Measurements from ENCODE around the gene FXYD4. TPM values are rescaled to one million over a fixed set of nuclear protein-coding genes. Genes with fewer than 3 reads are reported as not detected.

FXYD4 gene
- total RNA-seq, 2 experiments from 2014 or later, result not detected

GRCh38 chr10:43376828-43377423 lies 5.5 kb downstream of the FXYD4 start:
- POLR2A ChIA-PET, result no interaction called here
- CTCF ChIA-PET (ENCODE audit: unreplicated experiment), result no interaction called here
- Histone ChIP-seq H3K4me2 (ENCODE audit: low read length) (no peak overlapping the region), H3K27ac (ENCODE audit: low read depth, low read length, poor library complexity, severe bottlenecking) (no peak overlapping the region), H3K4me1 (ENCODE audit: insufficient read depth, low read length, poor library complexity, severe bottlenecking) (no peaks in the 10 kb centered on the region), H3K9me2 (ENCODE audit: insufficient read depth, low read length) (no peaks in the 10 kb centered on the region), H3K79me2 (ENCODE audit: insufficient read depth, low read depth, low read length) (no peaks in the 10 kb centered on the region), H3K9me3 (ENCODE audit: low read length) (no peaks in the 10 kb centered on the region), H3K4me3 (ENCODE audit: low read depth, low read length, poor library complexity, severe bottlenecking) (no peak overlapping the region), H4K20me1 (ENCODE audit: insufficient read depth, low read length) (no peaks in the 10 kb centered on the region), H3K36me3 (ENCODE audit: insufficient read depth, low read length) (no peaks in the 10 kb centered on the region), H2AFZ (ENCODE audit: low read length) (no peak overlapping the region)
- BruUV-seq (replicated peaks), result no TSS peak
- DNase-seq (ENCODE audit: low spot score), result peak; percentile 36
- intact Hi-C loops (cut with micrococcal nuclease; ENCODE audit: unreplicated experiment), result no loop called here
- TF ChIP-seq EZH2phosphoT487 (IDR thresholded peaks at IDR 0.05; ENCODE audit: borderline replicate concordance, low read depth, low read length) (no peak), CTCF (conservative IDR thresholded peaks at IDR 0.05; ENCODE audit: low read length) (peak; percentile 35; the same call in 1 of the 2 replicates)

DNA sequence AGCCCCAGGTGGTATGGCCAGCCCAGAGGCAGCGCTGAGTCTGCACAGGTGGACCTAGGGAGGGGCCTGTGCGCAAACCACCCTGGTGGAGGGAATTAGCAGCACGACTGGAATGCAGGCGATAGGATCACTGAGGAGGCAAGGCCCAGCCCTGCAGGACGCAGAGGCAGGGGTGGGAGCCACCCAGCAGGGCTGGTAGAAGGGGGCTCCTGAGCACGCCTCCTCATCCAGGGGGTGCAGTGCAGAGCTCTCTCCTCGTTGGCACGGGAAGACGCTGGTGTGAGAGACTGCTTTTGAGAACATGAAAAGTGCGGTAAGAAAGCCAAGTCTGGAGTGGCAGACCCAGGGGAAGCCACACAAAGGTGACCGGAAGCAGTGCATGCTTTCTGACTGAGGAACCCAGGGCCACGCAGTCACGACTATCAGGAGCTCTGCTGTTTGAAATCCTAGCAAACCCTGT lies 6.0 kb downstream of the FXYD4 start:
- ChIA-PET CTCF (ENCODE audit: unreplicated experiment) (no interaction called here), POLR2A (no interaction called here)
- no peak overlapping the region for H2AFZ ChIP-seq (ENCODE audit: low read length)
- intact Hi-C loops (cut with micrococcal nuclease; ENCODE audit: unreplicated experiment), result no loop called here
- H4K20me1 ChIP-seq (ENCODE audit: insufficient read depth, low read length), result no peaks in the 10 kb centered on the region
- no peaks in the 10 kb centered on the region for H3K4me1 ChIP-seq (ENCODE audit: insufficient read depth, low read length, poor library complexity, severe bottlenecking)
- H3K4me3 ChIP-seq (ENCODE audit: low read depth, low read length, poor library complexity, severe bottlenecking), result no peak overlapping the region
- TF ChIP-seq CTCF (conservative IDR thresholded peaks at IDR 0.05; ENCODE audit: low read length), result no peak
- no peak for TF ChIP-seq EZH2phosphoT487 (IDR thresholded peaks at IDR 0.05; ENCODE audit: borderline replicate concordance, low read depth, low read length)
- H3K36me3 ChIP-seq (ENCODE audit: insufficient read depth, low read length), result no peaks in the 10 kb centered on the region
- H3K27ac ChIP-seq (ENCODE audit: low read depth, low read length, poor library complexity, severe bottlenecking), result no peak overlapping the region
- no peak for DNase-seq (ENCODE audit: low spot score)
- no TSS peak for BruUV-seq (replicated peaks)
- no peaks in the 10 kb centered on the region for H3K9me2 ChIP-seq (ENCODE audit: insufficient read depth, low read length)
- no peak overlapping the region for H3K4me2 ChIP-seq (ENCODE audit: low read length)
- no peaks in the 10 kb centered on the region for H3K79me2 ChIP-seq (ENCODE audit: insufficient read depth, low read depth, low read length)
- no peaks in the 10 kb centered on the region for H3K9me3 ChIP-seq (ENCODE audit: low read length)

DNA sequence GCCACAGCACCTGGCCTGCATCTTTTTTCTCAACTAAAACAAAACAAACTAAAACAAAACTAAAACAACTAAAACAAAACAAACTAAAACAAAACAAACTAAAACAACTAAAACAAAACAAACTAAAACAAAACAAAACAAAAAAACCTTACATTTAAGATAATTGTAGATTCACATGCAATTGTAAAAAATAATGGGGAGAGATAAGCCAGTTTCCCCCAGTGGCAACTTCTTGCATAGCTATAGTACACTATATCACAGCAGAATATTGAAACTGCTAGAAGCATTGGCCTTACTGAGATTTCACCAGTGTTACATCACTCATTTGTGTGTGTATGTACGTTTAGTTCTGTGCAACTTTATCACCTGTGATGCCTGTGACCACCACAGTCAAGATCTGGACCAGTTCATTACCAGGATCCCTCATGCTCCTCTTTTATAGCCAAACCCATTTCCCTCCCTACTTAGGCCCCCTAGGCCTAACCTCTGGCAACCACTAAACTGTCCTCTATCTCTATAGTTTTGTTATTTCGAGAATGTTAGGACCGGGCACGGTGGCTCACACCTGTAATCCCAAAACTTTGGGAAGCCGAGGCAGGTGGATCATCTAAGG lies 9.3 kb downstream of the FXYD4 start:
- Histone ChIP-seq H3K4me1 (ENCODE audit: insufficient read depth, low read length, poor library complexity, severe bottlenecking) (no peaks in the 10 kb centered on the region), H3K36me3 (ENCODE audit: insufficient read depth, low read length) (peaks cover 16% of the 10 kb centered on the region), H3K79me2 (ENCODE audit: insufficient read depth, low read depth, low read length) (peaks cover 4% of the 10 kb centered on the region; the same call in 1 of the 2 replicates), H4K20me1 (ENCODE audit: insufficient read depth, low read length) (peaks cover 12% of the 10 kb centered on the region; the same call in 1 of the 2 replicates), H3K9me2 (ENCODE audit: insufficient read depth, low read length) (no peaks in the 10 kb centered on the region), H3K27ac (ENCODE audit: low read depth, low read length, poor library complexity, severe bottlenecking) (no peak overlapping the region), H3K9me3 (ENCODE audit: low read length) (no peaks in the 10 kb centered on the region), H2AFZ (ENCODE audit: low read length) (no peak overlapping the region), H3K4me2 (ENCODE audit: low read length) (no peak overlapping the region), H3K4me3 (ENCODE audit: low read depth, low read length, poor library complexity, severe bottlenecking) (no peak overlapping the region)
- peak; percentile 65 for DNase-seq (ENCODE audit: low spot score)
- POLR2A ChIA-PET, result interaction anchor here (0.5 to 1.1 kb wide), 5 partner anchors 14 to 68 kb away, joined by 5 to 8 read pairs (median 7); no protein-coding TSS in a partner anchor
- TF ChIP-seq CTCF (conservative IDR thresholded peaks at IDR 0.05; ENCODE audit: low read length) (peak; percentile 54), EZH2phosphoT487 (IDR thresholded peaks at IDR 0.05; ENCODE audit: borderline replicate concordance, low read depth, low read length) (no peak)
- no TSS peak for BruUV-seq (replicated peaks)
- CTCF ChIA-PET (ENCODE audit: unreplicated experiment), result no interaction called here
- intact Hi-C loops (cut with micrococcal nuclease; ENCODE audit: unreplicated experiment), result no loop called here

All from OCI-LY7 (cell line).